Keratinocyte (primary cell): ENCODE measurements around the gene ELOVL6. TPM values are rescaled to one million over a fixed set of nuclear protein-coding genes. Genes with fewer than 3 reads are reported as not detected.

Experiments
- DNase-seq: peaks from one replicate; pipeline ENCODE4 v3.0.0-alpha.2; 2011; ENCODE audit warnings: low read depth, missing footprints, low spot score
- FAIRE-seq: peaks from 2 replicates; lab custom pipeline; 2011; peaks lifted over from hg19 to GRCh38; lab: Jason Lieb, UNC
- H2AFZ ChIP-seq: 2 replicates; pipeline ENCODE4 v1.6.0; 2012; ENCODE audit warnings: low read length, control low read depth, inconsistent platforms; ENCODE audit not compliant: control insufficient read depth
- H3K27ac ChIP-seq: 2 replicates; pipeline ENCODE4 v1.5.1; 2011; ENCODE audit warnings: low read length; ENCODE audit not compliant: control insufficient read depth, insufficient read depth
- H3K27me3 ChIP-seq: 3 replicates; pipeline ENCODE4 v1.6.0; 2011; ENCODE audit warnings: low read length; ENCODE audit not compliant: control insufficient read depth, insufficient read depth; ENCODE audit errors: extremely low read depth
- H3K36me3 ChIP-seq, 2 experiments: 2 replicates in 1 of 2; 3 replicates in 1 of 2; pipeline ENCODE4 v1.5.1; 2011; ENCODE audit warnings: low read length in 2 of 2, mild to moderate bottlenecking in 1 of 2; ENCODE audit not compliant: control insufficient read depth in 2 of 2, insufficient read depth in 2 of 2; ENCODE audit errors: extremely low read depth in 1 of 2
- H3K4me1 ChIP-seq: 3 replicates; pipeline ENCODE4 v1.5.1; 2011; ENCODE audit warnings: low read length; ENCODE audit not compliant: control insufficient read depth, insufficient read depth; ENCODE audit errors: extremely low read depth
- H3K4me2 ChIP-seq: 3 replicates; pipeline ENCODE4 v1.6.0; 2011; ENCODE audit warnings: low read depth, low read length; ENCODE audit not compliant: control insufficient read depth, insufficient read depth; ENCODE audit errors: extremely low read depth
- H3K4me3 ChIP-seq, 3 experiments: fragments of 200-600 bp in 1 of 3; sonication (generic) in 1 of 3; 2 replicates in 2 of 3; 3 replicates in 1 of 3; pipeline ENCODE4 v1.5.1; 2011 to 2016; ENCODE audit warnings: low read length in 3 of 3, mild to moderate bottlenecking in 3 of 3, control low read depth in 2 of 3, inconsistent platforms in 1 of 3, low read depth in 1 of 3, mixed read lengths in 1 of 3, mixed run types in 1 of 3, moderate library complexity in 1 of 3; ENCODE audit not compliant: control insufficient read depth in 2 of 3, insufficient read depth in 2 of 3; ENCODE audit errors: extremely low read depth in 1 of 3
- H3K79me2 ChIP-seq: 2 replicates; pipeline ENCODE4 v1.6.0; 2012; ENCODE audit warnings: low read length; ENCODE audit not compliant: control insufficient read depth, insufficient read depth
- H3K9ac ChIP-seq: 3 replicates; pipeline ENCODE4 v1.6.0; 2011; ENCODE audit warnings: low read length; ENCODE audit not compliant: control insufficient read depth, insufficient read depth; ENCODE audit errors: extremely low read depth
- H3K9me1 ChIP-seq: 3 replicates; pipeline ENCODE4 v1.6.0; 2011; ENCODE audit warnings: low read length; ENCODE audit not compliant: control insufficient read depth, insufficient read depth; ENCODE audit errors: extremely low read depth
- H3K9me3 ChIP-seq: 2 replicates; pipeline ENCODE4 v1.5.1; 2012; ENCODE audit warnings: low read depth, low read length; ENCODE audit not compliant: control insufficient read depth
- H4K20me1 ChIP-seq: 3 replicates; pipeline ENCODE4 v1.6.0; 2011; ENCODE audit warnings: low read length; ENCODE audit not compliant: control insufficient read depth, insufficient read depth; ENCODE audit errors: extremely low read depth
- CTCF ChIP-seq, 3 experiments: IDR thresholded peaks in 1 of 3; conservative IDR thresholded peaks in 1 of 3; optimal IDR thresholded peaks in 1 of 3; 2 replicates in 2 of 3; 3 replicates in 1 of 3; pipeline versions ENCODE3 to v1.5.1; 2011; ENCODE audit warnings: low read length in 3 of 3, mild to moderate bottlenecking in 3 of 3, moderate library complexity in 2 of 3, control low read depth in 1 of 3, inconsistent platforms in 1 of 3; ENCODE audit not compliant: insufficient read depth in 2 of 3; ENCODE audit errors: extremely low read depth in 1 of 3
- EZH2 ChIP-seq: IDR thresholded peaks from one replicate; pipeline ENCODE4 v1.6.1; 2012; ENCODE audit warnings: inconsistent platforms, mild to moderate bottlenecking, low read length, moderate library complexity
- dilution Hi-C: fragments of 300-500 bp; cut with MboI; formaldehyde crosslinking; loops from one replicate; pipeline ENCODE4 v1.7.0; 2020; ENCODE audit warnings: low sequenced_read_pairs; ENCODE audit not compliant: extremely low pct_ligation_motif_present
- polyA plus RNA-seq, 5 experiments: library from polyadenylated mRNA; depleted of rRNA in 3 of 5; stranded (reverse) in 3 of 5; stranded (forward) in 1 of 5; unstranded in 1 of 5; fragments of >200 nt; gene quantifications; 1 replicate in 1 of 5; 2 replicates in 3 of 5; 3 replicates in 1 of 5; pipeline versions ENCODE4 v1.2.1 to v1.2.3, GENCODE V29; 2011 to 2012; ENCODE audit warnings: missing spikeins in 2 of 5, low read depth in 1 of 5, low replicate concordance in 1 of 5

Gene ELOVL6
- polyA plus RNA-seq, 1 donor (not counting 4 experiments of a cell fraction or from before 2014, with no cell fraction given) = 65.9 TPM

- peaks cover 15% of the 10 kb centered on the region for H3K79me2 ChIP-seq
- no peak overlapping the region for H3K27ac ChIP-seq
- FAIRE-seq (no peak), DNase-seq (no peak)
- dilution Hi-C loops = no loop called here
- H3K4me1 ChIP-seq = peaks cover 10% of the 10 kb centered on the region
- H3K4me2 ChIP-seq = no peak overlapping the region
- no peak for TF ChIP-seq CTCF (optimal IDR thresholded peaks at IDR 0.05 in 1 of 3, IDR thresholded peaks at IDR 0.05 in 1 of 3, conservative IDR thresholded peaks at IDR 0.05 in 1 of 3; ENCODE audit: extremely low read depth in 1 of 3, insufficient read depth in 2 of 3, low read length in 3 of 3)
- no peak overlapping the region for H3K4me3 ChIP-seq
- no peaks in the 10 kb centered on the region for H3K27me3 ChIP-seq
- H4K20me1 ChIP-seq = no peaks in the 10 kb centered on the region
- no peaks in the 10 kb centered on the region for H3K9me3 ChIP-seq
- H3K9me1 ChIP-seq = no peaks in the 10 kb centered on the region
- H3K9ac ChIP-seq = no peak overlapping the region
- H3K36me3 ChIP-seq = peaks cover 3% of the 10 kb centered on the region in 2 experiments
- H2AFZ ChIP-seq = no peak overlapping the region
Measured at GRCh38 chr4:110134269-110134869, 64.0 kb downstream of the ELOVL6 start.

GRCh38 chr4:110132816-110133719 lies 65.3 kb downstream of the ELOVL6 start:
- dilution Hi-C loops = no loop called here
- no peak overlapping the region for H2AFZ ChIP-seq
- H3K9me1 ChIP-seq = no peaks in the 10 kb centered on the region
- FAIRE-seq = no peak
- H3K27me3 ChIP-seq = no peaks in the 10 kb centered on the region
- H3K9me3 ChIP-seq = no peaks in the 10 kb centered on the region
- H3K27ac ChIP-seq = no peak overlapping the region
- peaks cover 18% of the 10 kb centered on the region for H3K79me2 ChIP-seq
- TF ChIP-seq EZH2 (no peak), CTCF (optimal IDR thresholded peaks at IDR 0.05 in 1 of 3, IDR thresholded peaks at IDR 0.05 in 1 of 3, conservative IDR thresholded peaks at IDR 0.05 in 1 of 3; ENCODE audit: extremely low read depth in 1 of 3, insufficient read depth in 2 of 3, low read length in 3 of 3) (no peak)
- H3K4me1 ChIP-seq = peaks cover 22% of the 10 kb centered on the region
- H3K4me3 ChIP-seq = no peak overlapping the region
- no peak overlapping the region for H3K9ac ChIP-seq
- peaks cover 2 to 3% of the 10 kb centered on the region in 2 experiments for H3K36me3 ChIP-seq
- no peaks in the 10 kb centered on the region for H4K20me1 ChIP-seq
- no peak overlapping the region for H3K4me2 ChIP-seq
- no peak for DNase-seq
